HCT116 (cell line): ENCODE data around the gene STRN3.

Experiments used
- CTCF ChIP-seq, 3 experiments: fragments of 200-600 bp in 1 of 3; sonication (generic) in 1 of 3; IDR thresholded peaks in 2 of 3; conservative IDR thresholded peaks in 1 of 3; 2 replicates each; pipeline ENCODE4 v1.5.1; 2012 to 2017; ENCODE audit warnings: low read depth in 2 of 3, low read length in 2 of 3, antibody characterized with exemption in 1 of 3, borderline replicate concordance in 1 of 3, control low read depth in 1 of 3, mild to moderate bottlenecking in 1 of 3, mixed read lengths in 1 of 3, mixed run types in 1 of 3, moderate library complexity in 1 of 3; ENCODE audit not compliant: insufficient read depth in 1 of 3
- EZH2 ChIP-seq: fragments of 200-600 bp; sonication (generic); IDR thresholded peaks from 2 replicates; pipeline ENCODE4 v1.6.1; 2017; ENCODE audit warnings: antibody characterized with exemption, mixed run types
- POLR2AphosphoS5 ChIP-seq: IDR thresholded peaks from 2 replicates; pipeline ENCODE4 v1.6.1; 2011; ENCODE audit warnings: mild to moderate bottlenecking, low read depth, low read length, moderate library complexity
- ZBTB33 ChIP-seq: IDR thresholded peaks from 2 replicates; pipeline ENCODE4 v1.6.1; 2011; ENCODE audit warnings: mild to moderate bottlenecking, low read length, moderate library complexity; ENCODE audit not compliant: insufficient replicate concordance; ENCODE audit errors: extremely low read depth
- ZNF274 ChIP-seq: fragments of 200-500 bp; sonication (Bioruptor generic); IDR thresholded peaks from 2 replicates; pipeline ENCODE4 v1.6.1; 2014; ENCODE audit warnings: mild to moderate bottlenecking, low read depth, low read length, inconsistent platforms

- TF ChIP-seq CTCF (IDR thresholded peaks at IDR 0.05 in 2 of 3, conservative IDR thresholded peaks at IDR 0.05 in 1 of 3; ENCODE audit: borderline replicate concordance in 1 of 3, insufficient read depth in 1 of 3, low read depth in 2 of 3, low read length in 2 of 3), result no peak
- no peak for TF ChIP-seq EZH2
- no peak for TF ChIP-seq POLR2AphosphoS5
- TF ChIP-seq ZNF274, result no peak
- no peak for TF ChIP-seq ZBTB33
These were observed 171.7 kb downstream of the STRN3 start for GRCh38 chr14:30854492-30854891.
